Natural killer cell treated with Interleukin-12 subunit alpha and Interleukin-12 subunit beta and Interleukin-15 and Interleukin-18, amount 100 ng/mL, for 72 hours (primary cell): Measurements from ENCODE around the gene HLCS. TPM values are rescaled to one million over a fixed set of nuclear protein-coding genes. Genes with fewer than 3 reads are reported as not detected.
"Not testable (repeated sequence)": the region's sequence is repeated elsewhere in the genome, so short reads cannot be mapped to it uniquely, and the experiment has no call there.

Experiments used
- ATAC-seq, 2 donors: fragments of 150-1000 bp; cut with Tn5 transposase in 1 of 2; sonication (Bioruptor Pico), chemical (Tn5 transposase) in 1 of 2; 2 replicates each; pipeline ENCODE4 v1.10.0; 2021
- DNase-seq: peaks from one replicate; pipeline ENCODE4 v3.0.0; 2022; ENCODE audit warnings: low spot score
- H3K27ac Mint-ChIP-seq, 2 donors: 1 replicate in 1 of 2; 2 replicates in 1 of 2; pipeline ENCODE4 v1.8.0; 2022; ENCODE audit warnings: mixed read lengths in 2 of 2, mild to moderate bottlenecking in 1 of 2, moderate library complexity in 1 of 2
- H3K27me3 Mint-ChIP-seq, 2 donors: 1 replicate in 1 of 2; 2 replicates in 1 of 2; pipeline ENCODE4 v1.8.0; 2022; ENCODE audit warnings: mixed read lengths in 2 of 2
- H3K36me3 Mint-ChIP-seq: one replicate; pipeline ENCODE4 v1.8.0; 2022; ENCODE audit warnings: mixed read lengths
- H3K4me1 Mint-ChIP-seq, 2 donors: 1 replicate in 1 of 2; 2 replicates in 1 of 2; pipeline ENCODE4 v1.8.0; 2022; ENCODE audit warnings: low read depth in 2 of 2, mixed read lengths in 2 of 2, mild to moderate bottlenecking in 1 of 2
- H3K4me3 Mint-ChIP-seq: one replicate; pipeline ENCODE4 v1.8.0; 2022; ENCODE audit warnings: mixed read lengths
- H3K9me3 Mint-ChIP-seq: 2 replicates; pipeline ENCODE4 v1.8.0; 2022; ENCODE audit warnings: mixed read lengths
- total RNA-seq, 2 donors: library from RNA; stranded (reverse); gene quantifications; one replicate each; pipeline ENCODE4 v1.2.3, GENCODE V29; 2022

Gene HLCS
- total RNA-seq, 2 donors from 2014 or later = 16.1 to 30.7 TPM

- Mint-ChIP-seq H3K4me3 (no peak overlapping the region), H3K4me1 (peaks cover 12 to 16% of the 10 kb centered on the region in 2 donors), H3K27ac (no peak overlapping the region), H3K27me3 (no peaks in the 10 kb centered on the region), H3K36me3 (no peaks in the 10 kb centered on the region), H3K9me3 (no peaks in the 10 kb centered on the region)
- no peak for DNase-seq
- ATAC-seq = no peak
Measured at GRCh38 chr21:36992671-36993070, 26.2 kb upstream of the HLCS start.

- Mint-ChIP-seq H3K27ac (peak overlapping the region; percentile 85 to 87), H3K27me3 (no peaks in the 10 kb centered on the region), H3K4me1 (peaks cover 14 to 20% of the 10 kb centered on the region in 2 donors), H3K4me3 (peak overlapping the region; percentile 97), H3K36me3 (no peaks in the 10 kb centered on the region), H3K9me3 (no peaks in the 10 kb centered on the region)
- no peak for ATAC-seq
- DNase-seq = no peak
Measured at GRCh38 chr21:36990508-36991205, 24.2 kb upstream of the HLCS start.

- Mint-ChIP-seq H3K4me3 (peak overlapping the region; percentile 97), H3K27ac (peak overlapping the region; percentile 85 to 87), H3K4me1 (peaks cover 14 to 20% of the 10 kb centered on the region in 2 donors), H3K27me3 (no peaks in the 10 kb centered on the region), H3K9me3 (no peaks in the 10 kb centered on the region), H3K36me3 (no peaks in the 10 kb centered on the region)
- peak; percentile 97 to 98 for ATAC-seq
- DNase-seq = peak; percentile 98
Measured at GRCh38 chr21:36989699-36990507, 23.4 kb upstream of the HLCS start.

- not testable (repeated sequence) for H3K27me3 Mint-ChIP-seq, ATAC-seq, H3K36me3 Mint-ChIP-seq, H3K9me3 Mint-ChIP-seq, DNase-seq
- Mint-ChIP-seq H3K27ac (peak overlapping the region; percentile 84 to 85), H3K4me1 (peaks cover 14 to 20% of the 10 kb centered on the region in 2 donors), H3K4me3 (peak overlapping the region; percentile 84)
Measured at GRCh38 chr21:36989199-36989698, 22.8 kb upstream of the HLCS start.

GRCh38 chr21:36988536-36988935 is 22.1 kb upstream of the HLCS start:
- no peaks in the 10 kb centered on the region for H3K36me3 Mint-ChIP-seq
- no peaks in the 10 kb centered on the region for H3K9me3 Mint-ChIP-seq
- H3K27ac Mint-ChIP-seq = peak overlapping the region; percentile 60 to 66
- H3K4me3 Mint-ChIP-seq = peak overlapping the region; percentile 47
- peaks cover 14 to 20% of the 10 kb centered on the region in 2 donors for H3K4me1 Mint-ChIP-seq
- ATAC-seq = no peak
- no peak for DNase-seq
- H3K27me3 Mint-ChIP-seq = no peaks in the 10 kb centered on the region

GRCh38 chr21:36987845-36988244 is 21.4 kb upstream of the HLCS start:
- H3K36me3 Mint-ChIP-seq = no peaks in the 10 kb centered on the region
- DNase-seq = no peak
- no peak for ATAC-seq
- peak overlapping the region; percentile 60 to 66 for H3K27ac Mint-ChIP-seq
- no peaks in the 10 kb centered on the region for H3K27me3 Mint-ChIP-seq
- H3K4me1 Mint-ChIP-seq = peaks cover 14 to 17% of the 10 kb centered on the region in 2 donors
- no peaks in the 10 kb centered on the region for H3K9me3 Mint-ChIP-seq
- no peak overlapping the region for H3K4me3 Mint-ChIP-seq

- Mint-ChIP-seq H3K4me3 (no peak overlapping the region), H3K9me3 (no peaks in the 10 kb centered on the region), H3K36me3 (no peaks in the 10 kb centered on the region), H3K4me1 (peaks cover 14 to 18% of the 10 kb centered on the region in 2 donors), H3K27me3 (peaks cover 0 to 1% of the 10 kb centered on the region in 2 donors), H3K27ac (no peak overlapping the region)
- ATAC-seq (no peak), DNase-seq (no peak)
Measured at GRCh38 chr21:36985751-36986594, 19.5 kb upstream of the HLCS start.

GRCh38 chr21:36981977-36982700 is 15.7 kb upstream of the HLCS start:
- no peaks in the 10 kb centered on the region for H3K36me3 Mint-ChIP-seq
- H3K9me3 Mint-ChIP-seq = no peaks in the 10 kb centered on the region
- H3K4me3 Mint-ChIP-seq = no peak overlapping the region
- H3K27me3 Mint-ChIP-seq = peaks cover 0 to 4% of the 10 kb centered on the region in 2 donors
- ATAC-seq (no peak), DNase-seq (no peak)
- no peak overlapping the region for H3K27ac Mint-ChIP-seq
- H3K4me1 Mint-ChIP-seq = peaks cover 7 to 16% of the 10 kb centered on the region in 2 donors

- no peaks in the 10 kb centered on the region for H3K9me3 Mint-ChIP-seq
- H3K36me3 Mint-ChIP-seq = no peaks in the 10 kb centered on the region
- H3K27ac Mint-ChIP-seq = peak overlapping the region in 1 of 2 donors; percentile 54
- ATAC-seq (no peak), DNase-seq (no peak)
- peaks cover 14 to 24% of the 10 kb centered on the region in 2 donors for H3K4me1 Mint-ChIP-seq
- peak overlapping the region; percentile 61 for H3K4me3 Mint-ChIP-seq
- peaks cover 0 to 4% of the 10 kb centered on the region in 2 donors for H3K27me3 Mint-ChIP-seq
Measured at GRCh38 chr21:36981049-36981391, 14.6 kb upstream of the HLCS start.

GRCh38 chr21:36980280-36981048 is 14.0 kb upstream of the HLCS start:
- H3K4me3 Mint-ChIP-seq = peak overlapping the region; percentile 61
- peaks cover 0 to 4% of the 10 kb centered on the region in 2 donors for H3K27me3 Mint-ChIP-seq
- H3K36me3 Mint-ChIP-seq = no peaks in the 10 kb centered on the region
- peaks cover 14 to 24% of the 10 kb centered on the region in 2 donors for H3K4me1 Mint-ChIP-seq
- peak overlapping the region in 1 of 2 donors; percentile 54 for H3K27ac Mint-ChIP-seq
- peak; percentile 67 to 70 for ATAC-seq
- no peaks in the 10 kb centered on the region for H3K9me3 Mint-ChIP-seq
- DNase-seq = no peak

GRCh38 chr21:36976882-36977651 is 10.6 kb upstream of the HLCS start:
- H3K4me1 Mint-ChIP-seq = peaks cover 14 to 24% of the 10 kb centered on the region in 2 donors

More at GRCh38 chr21:36976882-36977651, 10.6 kb upstream of the HLCS start:
- DNase-seq (no peak), ATAC-seq (peak; percentile 57 to 77)
- H3K27me3 Mint-ChIP-seq = peaks cover 0 to 4% of the 10 kb centered on the region in 2 donors
- no peaks in the 10 kb centered on the region for H3K36me3 Mint-ChIP-seq
- H3K9me3 Mint-ChIP-seq = no peaks in the 10 kb centered on the region
- peak overlapping the region; percentile 45 for H3K4me3 Mint-ChIP-seq
- H3K27ac Mint-ChIP-seq = peak overlapping the region; percentile 61 to 74
